Measurements from ENCODE around the gene TIAM2.

DNA sequence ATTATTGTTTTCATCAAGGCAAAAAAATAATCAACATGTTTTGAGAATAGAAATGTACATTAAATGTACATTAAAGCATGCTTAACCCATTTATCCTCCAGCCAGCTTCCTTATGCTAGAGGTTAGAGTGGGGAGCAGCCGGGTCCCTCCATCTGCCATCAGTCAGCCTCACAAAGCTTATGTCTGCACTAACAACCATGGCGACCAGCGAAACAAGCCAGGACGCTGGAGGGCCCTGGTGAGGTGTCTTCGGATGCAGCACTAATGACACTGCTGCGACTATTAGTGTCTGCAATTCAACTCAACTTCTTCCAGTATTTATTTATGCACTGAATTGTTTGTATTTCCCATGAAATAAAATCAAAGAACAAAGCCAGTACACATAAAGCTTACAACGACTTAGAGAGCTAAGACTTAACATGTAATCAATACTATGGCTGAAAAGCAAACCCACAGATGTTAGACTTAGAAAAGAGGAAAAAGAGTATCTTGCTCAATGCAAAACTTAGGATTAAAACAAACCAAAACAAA is 275.5 kb downstream of the TIAM2 start:
- TF ChIP-seq FOXK2 (IDR thresholded peaks at IDR 0.05) (no peak), SP1 (IDR thresholded peaks at IDR 0.05) (no peak), ARNT (IDR thresholded peaks at IDR 0.05) (no peak), TARDBP (IDR thresholded peaks at IDR 0.05) (no peak), FOXA1 (IDR thresholded peaks at IDR 0.05) (no peak), FOXM1 (IDR thresholded peaks at IDR 0.05; ENCODE audit: borderline replicate concordance) (no peak), SUZ12 (IDR thresholded peaks at IDR 0.05) (no peak), ZNF384 (IDR thresholded peaks at IDR 0.05) (no peak), HDGF (IDR thresholded peaks at IDR 0.05; ENCODE audit: borderline replicate concordance) (no peak), BHLHE40 (IDR thresholded peaks at IDR 0.05; ENCODE audit: borderline replicate concordance) (no peak), LEF1 (IDR thresholded peaks at IDR 0.05; ENCODE audit: borderline replicate concordance) (no peak)
- TF ChIP-seq, protein P1, sequence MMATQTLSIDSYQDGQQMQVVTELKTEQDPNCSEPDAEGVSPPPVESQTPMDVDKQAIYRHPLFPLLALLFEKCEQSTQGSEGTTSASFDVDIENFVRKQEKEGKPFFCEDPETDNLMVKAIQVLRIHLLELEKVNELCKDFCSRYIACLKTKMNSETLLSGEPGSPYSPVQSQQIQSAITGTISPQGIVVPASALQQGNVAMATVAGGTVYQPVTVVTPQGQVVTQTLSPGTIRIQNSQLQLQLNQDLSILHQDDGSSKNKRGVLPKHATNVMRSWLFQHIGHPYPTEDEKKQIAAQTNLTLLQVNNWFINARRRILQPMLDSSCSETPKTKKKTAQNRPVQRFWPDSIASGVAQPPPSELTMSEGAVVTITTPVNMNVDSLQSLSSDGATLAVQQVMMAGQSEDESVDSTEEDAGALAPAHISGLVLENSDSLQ (IDR thresholded peaks at IDR 0.05) = no peak

Data from HEK293T (cell line).